NB4 (cell line): ENCODE results near the gene CD276.
"Not testable (repeated sequence)": the region's sequence is repeated elsewhere in the genome, so short reads cannot be mapped to it uniquely, and the experiment has no call there.

Experiments used
- DNase-seq: peaks from one replicate; pipeline ENCODE4 v3.0.0; 2010; ENCODE audit warnings: low read depth
- H3K4me3 ChIP-seq: one replicate; pipeline ENCODE4 v1.5.1; 2011; ENCODE audit warnings: mild to moderate bottlenecking, low read depth, low read length, moderate library complexity
- MYC ChIP-seq: IDR thresholded peaks from 2 replicates; pipeline ENCODE4 v1.6.1; 2011; ENCODE audit warnings: low read depth, low read length
- POLR2A ChIP-seq: IDR thresholded peaks from 2 replicates; pipeline ENCODE4 v1.6.1; 2011; ENCODE audit warnings: mild to moderate bottlenecking; ENCODE audit not compliant: insufficient read length; ENCODE audit errors: extremely low read depth
- TF ChIP-seq, protein P1 (sequence below): IDR thresholded peaks from one replicate; pipeline ENCODE4 v1.5.1; 2012; ENCODE audit warnings: low read depth, low read length
- TF ChIP-seq, protein P2 (sequence below): IDR thresholded peaks from 2 replicates; pipeline ENCODE4 v1.6.1; 2011; ENCODE audit warnings: low read depth, low read length

Gene CD276

DNA sequence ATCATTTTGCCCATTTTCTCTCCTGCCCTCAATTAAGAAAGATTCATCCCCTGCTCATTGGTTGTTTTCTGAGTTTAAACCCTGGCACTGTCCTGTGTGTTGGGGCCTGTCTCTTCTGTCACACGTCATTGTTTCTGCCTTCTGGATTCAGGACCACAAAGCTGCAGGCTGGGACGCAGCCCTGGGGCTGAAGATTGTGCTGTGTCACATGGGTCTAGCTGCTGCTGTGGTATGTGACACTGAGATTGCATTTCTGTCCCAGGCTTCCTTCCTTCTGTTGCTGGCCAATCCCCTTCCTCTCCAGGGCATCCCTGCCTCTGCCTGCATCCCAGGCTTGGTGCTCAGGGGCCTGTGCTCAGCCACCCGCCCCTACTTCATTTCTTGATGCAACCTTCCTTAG lies 40.0 kb downstream of the CD276 start:
- H3K4me3 ChIP-seq: no peak overlapping the region
- TF ChIP-seq MYC (no peak), POLR2A (no peak)
- TF ChIP-seq, protein P1, sequence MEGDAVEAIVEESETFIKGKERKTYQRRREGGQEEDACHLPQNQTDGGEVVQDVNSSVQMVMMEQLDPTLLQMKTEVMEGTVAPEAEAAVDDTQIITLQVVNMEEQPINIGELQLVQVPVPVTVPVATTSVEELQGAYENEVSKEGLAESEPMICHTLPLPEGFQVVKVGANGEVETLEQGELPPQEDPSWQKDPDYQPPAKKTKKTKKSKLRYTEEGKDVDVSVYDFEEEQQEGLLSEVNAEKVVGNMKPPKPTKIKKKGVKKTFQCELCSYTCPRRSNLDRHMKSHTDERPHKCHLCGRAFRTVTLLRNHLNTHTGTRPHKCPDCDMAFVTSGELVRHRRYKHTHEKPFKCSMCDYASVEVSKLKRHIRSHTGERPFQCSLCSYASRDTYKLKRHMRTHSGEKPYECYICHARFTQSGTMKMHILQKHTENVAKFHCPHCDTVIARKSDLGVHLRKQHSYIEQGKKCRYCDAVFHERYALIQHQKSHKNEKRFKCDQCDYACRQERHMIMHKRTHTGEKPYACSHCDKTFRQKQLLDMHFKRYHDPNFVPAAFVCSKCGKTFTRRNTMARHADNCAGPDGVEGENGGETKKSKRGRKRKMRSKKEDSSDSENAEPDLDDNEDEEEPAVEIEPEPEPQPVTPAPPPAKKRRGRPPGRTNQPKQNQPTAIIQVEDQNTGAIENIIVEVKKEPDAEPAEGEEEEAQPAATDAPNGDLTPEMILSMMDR: no peak
- TF ChIP-seq, protein P2, sequence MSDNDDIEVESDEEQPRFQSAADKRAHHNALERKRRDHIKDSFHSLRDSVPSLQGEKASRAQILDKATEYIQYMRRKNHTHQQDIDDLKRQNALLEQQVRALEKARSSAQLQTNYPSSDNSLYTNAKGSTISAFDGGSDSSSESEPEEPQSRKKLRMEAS: no peak
- no peak for DNase-seq

DNA sequence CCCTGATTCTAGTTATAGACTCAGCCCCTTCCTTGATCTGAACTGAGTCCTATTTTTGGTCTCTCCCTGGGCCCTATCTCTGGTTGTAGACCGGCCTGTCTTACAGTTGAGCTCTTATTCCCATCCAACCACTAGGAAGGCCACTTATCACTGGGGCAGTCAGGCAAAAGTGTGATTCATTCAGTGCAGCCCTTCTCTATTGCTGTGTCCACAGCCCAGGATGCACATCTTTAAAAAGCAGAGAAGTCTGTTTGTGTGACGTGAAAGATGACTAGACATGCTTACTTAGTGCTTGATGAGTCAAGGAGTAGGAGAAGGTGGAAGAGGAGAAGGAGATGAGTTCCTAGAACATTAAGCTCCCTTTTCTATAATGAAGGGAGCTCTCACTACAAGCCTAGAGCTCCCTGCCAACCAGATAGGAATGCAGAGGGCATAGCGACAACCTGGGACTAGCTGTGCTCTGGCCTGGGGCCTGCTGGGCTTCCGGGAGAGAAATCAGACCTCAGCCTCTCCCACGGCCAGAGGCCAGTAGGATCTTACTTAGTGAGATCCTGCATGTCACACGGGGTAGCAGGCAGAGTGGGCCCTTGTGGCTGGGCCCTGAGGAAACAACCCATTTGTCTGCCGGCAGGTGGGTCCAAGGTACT lies 43.3 kb downstream of the CD276 start:
- DNase-seq: no peak
- no peak for TF ChIP-seq MYC
- H3K4me3 ChIP-seq: no peak overlapping the region

DNA sequence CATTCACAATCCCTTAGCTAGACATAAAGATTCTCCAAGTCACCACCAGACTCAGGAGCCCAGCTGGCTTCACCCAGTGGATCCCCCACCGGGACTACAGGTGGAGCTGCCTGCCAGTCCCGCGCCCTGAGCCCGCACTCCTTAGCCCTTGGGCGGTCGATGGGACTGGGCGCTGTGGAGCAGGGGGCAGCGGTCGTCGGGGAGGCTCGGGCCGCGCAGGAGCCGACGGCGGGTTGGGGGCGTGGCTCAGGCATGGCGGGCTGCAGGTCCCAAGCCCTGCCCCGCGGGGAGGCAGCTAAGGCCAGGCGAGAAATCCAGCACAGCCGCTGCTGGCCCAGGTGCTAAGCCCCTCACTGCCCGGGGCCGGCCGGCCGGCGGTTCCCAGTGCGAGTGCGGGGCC lies 47.9 kb downstream of the CD276 start:
- H3K4me3 ChIP-seq, DNase-seq: not testable (repeated sequence)

DNA sequence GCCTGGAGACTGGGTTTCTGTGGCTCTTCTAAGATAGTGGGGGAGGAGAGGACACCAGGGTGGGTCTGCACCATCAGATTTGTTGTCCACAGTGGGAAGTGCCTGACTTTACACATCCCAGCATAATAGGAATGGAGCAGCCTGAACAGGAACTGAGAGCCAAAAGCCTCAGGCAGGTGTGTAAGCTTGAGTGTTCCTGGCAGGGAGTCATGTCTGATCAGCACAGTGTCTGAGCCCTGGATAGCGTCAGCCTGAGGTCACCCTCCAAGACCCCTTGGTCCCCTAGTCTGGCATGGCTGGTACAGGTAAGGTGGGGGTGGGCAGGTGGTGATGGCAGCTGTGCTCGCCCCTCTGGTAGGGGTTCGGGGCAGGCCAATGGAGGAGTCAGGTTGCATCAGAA lies 48.7 kb downstream of the CD276 start:
- TF ChIP-seq, protein P2: no peak
- TF ChIP-seq POLR2A (no peak), MYC (no peak)
- TF ChIP-seq, protein P1: no peak
- no peak overlapping the region for H3K4me3 ChIP-seq
- DNase-seq: no peak

DNA sequence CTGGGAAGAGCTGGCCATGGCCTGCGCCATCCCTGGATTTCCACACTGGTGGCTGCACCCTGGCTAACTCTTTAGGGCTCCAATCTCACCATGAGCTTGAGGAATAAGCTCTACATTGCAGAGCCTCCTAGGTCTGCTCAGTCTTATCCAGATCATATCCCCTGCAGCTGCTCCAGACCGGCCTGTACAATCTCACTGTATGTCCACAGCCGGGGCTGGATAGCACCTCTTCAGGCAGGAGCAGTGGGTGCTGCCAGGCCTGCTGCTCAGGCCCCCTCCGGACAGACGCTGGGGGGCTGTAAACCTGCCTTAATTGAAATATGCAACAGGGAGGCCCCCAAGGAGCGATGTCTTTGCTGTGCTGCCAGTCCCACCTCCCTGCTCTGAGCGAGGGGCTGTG lies 53.4 kb downstream of the CD276 start:
- no peak for TF ChIP-seq POLR2A
- no peak for TF ChIP-seq MYC
- TF ChIP-seq, protein P2: no peak
- TF ChIP-seq, protein P1: no peak
- H3K4me3 ChIP-seq: no peak overlapping the region
- DNase-seq: no peak

DNA sequence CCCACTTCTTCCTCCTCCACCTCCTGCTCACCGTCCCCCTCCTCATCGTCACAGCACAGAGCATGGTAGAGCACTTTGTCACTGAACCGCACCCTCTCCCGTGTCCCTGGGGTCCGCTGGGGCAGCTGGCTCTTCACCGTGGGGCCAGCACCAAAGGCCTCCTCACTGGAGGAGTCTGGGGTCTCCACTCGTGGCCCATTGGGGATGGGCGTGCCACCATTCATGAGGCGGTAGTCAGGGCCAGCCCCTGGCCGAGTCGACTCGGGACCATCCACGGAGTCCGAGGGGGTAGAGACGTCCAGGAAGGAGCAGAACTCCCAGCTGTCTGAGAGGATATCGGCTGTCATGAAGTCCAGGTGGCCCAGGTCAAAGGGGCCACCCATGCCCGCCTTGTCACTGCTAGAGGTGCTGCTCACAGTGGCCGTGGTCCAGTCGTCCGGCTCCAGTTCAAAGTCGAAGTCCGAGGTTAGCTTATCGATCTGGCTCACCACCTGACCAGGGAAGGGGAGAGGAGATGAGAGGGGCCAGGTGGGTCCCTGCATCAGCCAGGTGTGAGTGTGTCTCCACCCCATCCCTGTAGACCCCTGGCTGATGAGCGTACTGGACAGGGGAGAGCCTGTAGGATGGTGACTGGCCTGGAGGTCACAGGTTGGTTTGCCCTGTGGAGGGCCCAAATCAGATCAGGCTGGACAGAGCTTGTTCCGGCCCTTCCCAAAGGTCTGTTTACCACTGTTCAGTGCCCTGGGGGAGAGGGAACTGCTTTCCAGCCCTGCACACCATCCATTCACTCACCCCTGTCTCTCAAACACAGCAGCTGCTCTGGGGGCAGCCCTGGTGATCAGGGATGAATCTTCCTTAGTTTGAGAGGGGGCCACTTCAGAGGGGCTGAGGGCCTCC lies 56.2 kb downstream of the CD276 start:
- no peak for DNase-seq
- TF ChIP-seq, protein P1: no peak
- TF ChIP-seq MYC (no peak), POLR2A (no peak)
- TF ChIP-seq, protein P2: no peak

More for the DNA sequence above, 56.2 kb downstream of the CD276 start:
- no peak overlapping the region for H3K4me3 ChIP-seq
